GM19395 (cell line): ENCODE results near the gene SUCLG1.
A peak's percentile ranks its signal among the peaks of the same experiment; 100 is the strongest.

Source experiments
- ATAC-seq: cut with Tn5 transposase; IDR thresholded peaks from one replicate; pipeline ENCODE4 v1.9.1; 2021; ENCODE audit warnings: mild to moderate bottlenecking, moderate library complexity; ENCODE audit not compliant: unreplicated experiment

Gene SUCLG1

GRCh38 chr2:84467389-84467788 is 8.3 kb upstream of the SUCLG1 start:
- no peak for ATAC-seq

- ATAC-seq = no peak
These were observed 2.2 kb upstream of the SUCLG1 start for GRCh38 chr2:84461310-84461709.

- ATAC-seq = no peak
These were observed 1.6 kb upstream of the SUCLG1 start for GRCh38 chr2:84460670-84461069.

GRCh38 chr2:84459944-84460429 is 907 bp upstream of the SUCLG1 start:
- ATAC-seq = no peak

GRCh38 chr2:84458551-84459017 is 496 bp downstream of the SUCLG1 start:
- peak; percentile 46 for ATAC-seq

GRCh38 chr2:84457686-84458085 is 1.4 kb downstream of the SUCLG1 start:
- no peak for ATAC-seq

GRCh38 chr2:84456156-84456555 is 2.9 kb downstream of the SUCLG1 start:
- ATAC-seq = no peak

- no peak for ATAC-seq
These were observed 4.5 kb downstream of the SUCLG1 start for GRCh38 chr2:84454581-84454980.

- ATAC-seq = no peak
These were observed 6.5 kb downstream of the SUCLG1 start for GRCh38 chr2:84452624-84453023.

- no peak for ATAC-seq
These were observed 7.5 kb downstream of the SUCLG1 start for GRCh38 chr2:84451579-84451978.

GRCh38 chr2:84450288-84451227 is 8.5 kb downstream of the SUCLG1 start:
- no peak for ATAC-seq

GRCh38 chr2:84449711-84450110 is 9.4 kb downstream of the SUCLG1 start:
- no peak for ATAC-seq

- no peak for ATAC-seq
These were observed 10.0 kb downstream of the SUCLG1 start for GRCh38 chr2:84449055-84449454.

- no peak for ATAC-seq
These were observed 15.6 kb downstream of the SUCLG1 start for GRCh38 chr2:84443477-84443876.

- ATAC-seq = no peak
These were observed 16.2 kb downstream of the SUCLG1 start for GRCh38 chr2:84442888-84443287.

- ATAC-seq = no peak
These were observed 17.6 kb downstream of the SUCLG1 start for GRCh38 chr2:84441505-84441904.

- ATAC-seq = no peak
These were observed 18.0 kb downstream of the SUCLG1 start for GRCh38 chr2:84441036-84441435.

- ATAC-seq = no peak
These were observed 23.6 kb downstream of the SUCLG1 start for GRCh38 chr2:84435345-84436025.

GRCh38 chr2:84429328-84429727 is 29.8 kb downstream of the SUCLG1 start:
- no peak for ATAC-seq

- peak; percentile 73 for ATAC-seq
These were observed 31.6 kb downstream of the SUCLG1 start for GRCh38 chr2:84427235-84428138.

- ATAC-seq = no peak
These were observed 33.8 kb downstream of the SUCLG1 start for GRCh38 chr2:84425310-84425709.
